GM18511 (cell line): ENCODE results near the gene RGS4.

Experiments used
- ATAC-seq: cut with Tn5 transposase; IDR thresholded peaks from one replicate; pipeline ENCODE4 v1.9.1; 2021; ENCODE audit warnings: mild to moderate bottlenecking, moderate library complexity; ENCODE audit not compliant: unreplicated experiment

Gene RGS4

DNA sequence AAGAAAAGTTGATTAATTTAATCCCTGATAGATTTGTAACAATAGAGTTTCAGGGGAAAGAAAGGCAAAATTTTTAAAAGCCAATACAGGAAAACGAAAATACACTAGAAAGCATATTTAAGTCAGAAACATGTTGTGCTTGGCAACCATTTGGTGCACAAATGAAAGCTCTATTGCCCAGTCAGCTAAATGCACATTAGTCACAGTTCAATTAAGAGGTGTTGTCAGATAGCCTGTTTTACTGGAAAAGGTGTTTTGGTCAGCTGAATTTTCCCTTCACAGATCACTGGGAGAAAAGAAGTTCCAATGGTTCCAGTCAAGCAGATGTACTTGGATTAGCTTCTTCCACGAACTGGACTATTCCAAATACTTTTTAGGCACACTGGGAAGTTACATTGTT lies 25.4 kb downstream of the RGS4 start:
- no peak for ATAC-seq

DNA sequence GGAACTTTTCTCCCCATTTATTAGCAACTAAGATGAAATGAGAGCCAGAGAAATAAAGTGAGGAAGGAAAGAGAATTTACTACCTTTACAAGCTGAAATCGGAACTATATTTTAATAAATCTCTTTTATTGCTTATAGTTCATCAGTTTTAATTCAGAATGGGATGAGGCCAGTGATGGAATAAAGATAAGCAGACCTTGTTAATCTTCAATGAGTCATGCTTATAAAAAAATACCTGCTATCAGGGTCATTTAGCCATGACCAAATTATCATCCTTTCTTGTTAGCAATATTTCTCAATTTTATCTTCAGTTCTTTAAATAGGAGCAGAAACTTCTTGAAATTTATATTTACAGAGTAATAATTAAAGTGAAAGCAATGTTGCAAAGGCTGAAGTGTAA lies 26.1 kb downstream of the RGS4 start:
- ATAC-seq: no peak

DNA sequence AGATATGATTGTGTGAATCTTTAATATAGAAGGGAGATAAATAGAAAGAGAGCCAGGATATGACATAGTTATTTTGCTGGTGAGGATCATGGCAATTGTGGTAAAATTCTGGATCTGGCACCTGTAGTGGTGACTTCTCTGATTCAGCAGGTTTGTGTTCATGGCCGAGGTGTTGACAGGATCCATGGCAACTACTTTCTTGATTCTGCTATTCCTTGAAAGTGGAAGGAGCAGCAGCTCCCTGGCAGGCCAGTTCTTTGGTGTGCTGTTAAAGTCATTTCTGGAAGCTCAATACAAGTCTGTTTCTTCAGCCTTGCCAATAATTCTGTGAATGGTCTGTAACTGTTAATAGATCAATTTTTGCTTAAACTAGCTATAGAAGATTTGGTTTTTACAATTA lies 33.4 kb downstream of the RGS4 start:
- no peak for ATAC-seq

DNA sequence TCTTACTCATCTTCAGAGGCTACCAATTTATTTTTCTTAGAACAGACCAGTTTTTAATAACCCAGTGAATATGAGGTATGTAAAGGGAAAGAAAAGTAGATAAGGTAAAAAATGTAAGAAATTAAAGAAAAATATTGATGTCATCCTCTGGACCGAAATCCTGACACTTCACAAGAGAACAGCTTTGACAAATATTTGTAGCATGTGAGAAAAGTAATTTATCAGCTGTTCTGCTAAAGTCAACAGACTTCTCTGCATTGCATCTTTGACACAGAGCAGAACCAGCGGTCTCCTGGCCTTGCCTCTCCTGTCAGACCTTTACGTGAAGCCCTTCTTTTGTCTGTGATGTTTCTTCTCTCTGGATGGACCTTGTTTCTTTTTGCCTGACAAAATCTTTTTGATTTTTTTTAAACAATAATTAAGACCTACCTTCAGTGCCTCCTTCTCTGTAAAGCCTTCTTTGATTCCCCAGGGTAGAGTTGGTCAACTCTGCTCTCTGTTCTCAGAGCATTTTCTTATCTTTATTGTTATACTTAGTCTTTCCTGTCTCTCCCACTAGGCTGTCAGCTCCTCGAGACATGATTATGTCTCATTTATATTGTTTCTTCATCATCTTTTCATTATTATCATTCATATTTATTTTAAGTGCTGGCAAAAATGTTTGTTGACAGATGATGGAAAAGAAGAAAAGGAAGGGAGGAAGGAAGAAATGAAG lies 35.4 kb downstream of the RGS4 start:
- no peak for ATAC-seq

DNA sequence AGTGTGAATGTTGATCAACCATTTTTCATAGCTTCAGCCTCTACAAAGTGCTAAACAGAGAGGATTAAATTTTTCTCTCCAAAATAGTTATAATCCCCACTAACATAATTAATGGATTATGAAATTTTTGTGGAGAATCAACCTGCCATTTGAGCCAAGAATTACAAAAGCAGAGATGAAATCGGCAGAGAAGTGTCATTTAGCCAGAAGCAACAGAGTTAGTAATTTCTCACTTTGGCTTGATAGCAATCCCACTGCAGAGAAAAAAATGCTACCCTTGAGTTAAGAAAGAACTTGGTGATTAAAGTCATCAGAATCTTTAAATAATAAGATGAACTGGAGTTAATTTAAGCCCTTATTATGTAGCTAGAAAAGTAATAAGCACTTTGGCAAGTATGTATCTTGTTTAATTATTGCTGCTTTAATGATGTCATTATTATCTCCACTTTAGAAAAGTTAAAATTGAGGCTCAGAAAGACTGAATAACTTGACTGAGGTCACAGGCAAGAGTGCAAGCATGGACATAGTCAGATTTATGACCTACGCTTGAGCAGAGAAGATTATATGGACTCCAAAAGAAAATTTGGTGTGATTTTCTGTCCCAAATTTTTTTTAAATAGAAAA lies 37.3 kb downstream of the RGS4 start:
- no peak for ATAC-seq

DNA sequence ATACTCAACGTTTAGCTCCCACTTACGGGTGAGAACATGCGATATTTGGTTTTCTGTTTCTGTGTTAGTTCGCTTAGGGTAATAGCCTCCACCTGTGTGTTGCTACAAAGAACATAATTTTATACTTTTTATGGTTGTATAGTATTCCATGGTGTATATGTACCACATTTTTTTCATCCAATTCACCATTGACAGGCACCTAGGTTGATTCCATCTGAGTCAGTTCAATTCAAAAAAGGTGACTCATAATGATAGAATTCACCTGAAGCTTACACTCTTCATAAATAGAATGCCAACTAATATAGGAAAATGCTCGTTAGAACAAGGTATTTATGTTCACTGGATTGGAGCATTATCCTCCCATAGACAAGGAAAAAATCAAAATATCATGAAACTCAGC lies 38.5 kb downstream of the RGS4 start:
- no peak for ATAC-seq

DNA sequence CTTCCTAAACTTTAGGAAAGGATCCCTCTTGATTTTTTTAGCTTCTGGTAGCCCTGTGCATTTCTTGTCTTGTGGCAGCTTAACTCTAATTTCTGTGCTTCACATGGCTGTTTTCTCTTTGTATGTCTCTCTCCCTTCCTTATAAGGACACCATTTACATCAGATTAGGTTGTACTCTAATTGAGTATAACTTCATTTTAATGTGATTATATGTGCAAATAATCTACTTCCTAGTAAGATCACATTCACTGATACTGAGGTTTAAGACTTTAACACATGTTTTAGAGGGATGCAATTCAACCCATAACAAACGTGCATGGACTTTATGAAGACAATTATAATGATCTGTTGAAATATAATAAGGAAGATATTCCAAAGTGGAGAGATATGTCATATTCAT lies 46.7 kb downstream of the RGS4 start:
- ATAC-seq: no peak

DNA sequence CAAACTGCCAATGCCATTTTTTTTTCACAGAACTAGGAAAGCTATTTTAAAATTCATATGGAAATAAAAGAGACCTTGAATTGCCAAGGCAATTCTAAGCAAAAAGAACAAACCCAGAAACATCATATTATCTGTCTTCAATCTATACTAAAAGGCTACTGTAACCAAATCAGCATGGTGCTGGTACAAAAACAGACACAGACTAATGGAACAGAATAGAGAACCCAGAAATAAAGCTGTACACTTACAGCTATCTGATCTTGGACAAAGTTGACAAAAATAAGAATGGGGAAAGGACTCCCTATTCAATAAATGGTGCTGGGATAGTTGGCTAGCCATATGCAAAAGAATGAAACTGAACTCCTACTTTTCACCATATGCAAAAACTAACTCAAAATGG lies 50.5 kb downstream of the RGS4 start:
- no peak for ATAC-seq

DNA sequence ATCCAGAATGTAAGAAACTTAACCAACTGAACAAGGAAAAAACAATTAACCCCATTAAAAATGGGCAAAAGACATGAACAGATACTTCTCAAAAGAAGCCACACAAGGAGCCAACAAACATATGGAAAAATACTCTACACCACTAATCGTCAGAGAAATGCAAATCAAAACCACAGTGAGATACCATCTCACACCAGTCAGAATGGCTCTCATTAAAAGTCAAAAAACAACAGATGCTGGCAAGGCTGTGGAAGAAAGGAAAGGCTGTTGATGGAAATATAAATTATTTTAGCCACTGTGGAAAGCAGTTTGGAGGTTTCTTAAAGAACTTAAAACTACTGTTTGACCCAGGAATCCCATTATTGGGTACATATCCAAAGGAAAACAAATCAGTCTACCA lies 51.2 kb downstream of the RGS4 start:
- no peak for ATAC-seq

DNA sequence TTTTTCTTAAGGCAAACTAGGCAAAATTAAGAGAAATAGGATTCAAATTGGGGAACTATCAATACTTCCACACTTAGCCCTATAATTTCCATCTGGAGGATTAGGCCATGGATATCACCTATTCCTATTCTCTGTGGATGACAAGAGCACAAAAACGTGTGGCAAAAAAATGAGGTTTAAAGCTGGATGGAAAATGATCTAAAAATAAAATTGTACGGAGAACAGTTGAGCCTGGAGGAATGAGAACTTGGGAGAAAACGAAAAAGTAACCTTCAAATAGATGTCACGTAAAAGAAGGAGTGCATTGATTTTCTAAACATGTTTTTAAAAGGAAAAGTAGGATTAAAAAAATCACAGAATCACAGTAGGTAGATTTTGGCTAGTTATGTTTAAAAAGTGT lies 55.7 kb downstream of the RGS4 start:
- no peak for ATAC-seq
